DND-41 (cell line): ENCODE results near the gene BSG.

Source experiments
- EZH2 ChIP-seq: IDR thresholded peaks from 3 replicates; pipeline ENCODE4 v1.6.1; 2012; ENCODE audit warnings: borderline replicate concordance, low read depth, mild to moderate bottlenecking, moderate library complexity, low read length, inconsistent platforms; ENCODE audit not compliant: severe bottlenecking
- TF ChIP-seq, protein P1 (sequence below): IDR thresholded peaks from 2 replicates; pipeline ENCODE4 v1.5.1; 2012; ENCODE audit warnings: borderline replicate concordance, low read length, moderate library complexity, mild to moderate bottlenecking; ENCODE audit not compliant: poor library complexity, severe bottlenecking; ENCODE audit errors: extremely low read depth

GRCh38 chr19:570251-570686, 2.1 kb upstream of the BSG start:
- TF ChIP-seq, protein P1, sequence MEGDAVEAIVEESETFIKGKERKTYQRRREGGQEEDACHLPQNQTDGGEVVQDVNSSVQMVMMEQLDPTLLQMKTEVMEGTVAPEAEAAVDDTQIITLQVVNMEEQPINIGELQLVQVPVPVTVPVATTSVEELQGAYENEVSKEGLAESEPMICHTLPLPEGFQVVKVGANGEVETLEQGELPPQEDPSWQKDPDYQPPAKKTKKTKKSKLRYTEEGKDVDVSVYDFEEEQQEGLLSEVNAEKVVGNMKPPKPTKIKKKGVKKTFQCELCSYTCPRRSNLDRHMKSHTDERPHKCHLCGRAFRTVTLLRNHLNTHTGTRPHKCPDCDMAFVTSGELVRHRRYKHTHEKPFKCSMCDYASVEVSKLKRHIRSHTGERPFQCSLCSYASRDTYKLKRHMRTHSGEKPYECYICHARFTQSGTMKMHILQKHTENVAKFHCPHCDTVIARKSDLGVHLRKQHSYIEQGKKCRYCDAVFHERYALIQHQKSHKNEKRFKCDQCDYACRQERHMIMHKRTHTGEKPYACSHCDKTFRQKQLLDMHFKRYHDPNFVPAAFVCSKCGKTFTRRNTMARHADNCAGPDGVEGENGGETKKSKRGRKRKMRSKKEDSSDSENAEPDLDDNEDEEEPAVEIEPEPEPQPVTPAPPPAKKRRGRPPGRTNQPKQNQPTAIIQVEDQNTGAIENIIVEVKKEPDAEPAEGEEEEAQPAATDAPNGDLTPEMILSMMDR: no peak
- TF ChIP-seq EZH2: no peak
